KMS-11 (cell line): ENCODE data around the gene NR4A3.
A peak's percentile ranks its signal among the peaks of the same experiment; 100 is the strongest.

Experiments
- H2AFZ ChIP-seq: fragments of 200-600 bp; sonication (generic); 2 replicates; pipeline ENCODE4 v1.6.1; 2016; ENCODE audit warnings: antibody characterized with exemption, mixed run types, low read depth
- H3K27ac ChIP-seq: fragments of 200-600 bp; sonication (generic); 2 replicates; pipeline ENCODE4 v1.6.1; 2016; ENCODE audit warnings: mild to moderate bottlenecking, mixed run types
- H3K27me3 ChIP-seq: fragments of 200-600 bp; sonication (generic); 2 replicates; pipeline ENCODE4 v1.6.1; 2017; ENCODE audit warnings: mild to moderate bottlenecking, low read depth, mixed run types, moderate library complexity; ENCODE audit not compliant: insufficient read depth
- H3K36me3 ChIP-seq: fragments of 200-600 bp; sonication (generic); 2 replicates; pipeline ENCODE4 v1.6.1; 2017; ENCODE audit warnings: mild to moderate bottlenecking, mixed run types; ENCODE audit not compliant: insufficient read depth
- H3K4me1 ChIP-seq: fragments of 200-600 bp; sonication (generic); 2 replicates; pipeline ENCODE4 v1.6.1; 2016; ENCODE audit warnings: mild to moderate bottlenecking, low read depth, mixed run types; ENCODE audit not compliant: poor library complexity, severe bottlenecking
- H3K4me2 ChIP-seq: fragments of 200-600 bp; sonication (generic); 2 replicates; pipeline ENCODE4 v1.7.0; 2016; ENCODE audit warnings: mild to moderate bottlenecking, mixed run types
- H3K4me3 ChIP-seq: fragments of 200-600 bp; sonication (generic); IDR thresholded peaks from 2 replicates; pipeline ENCODE4 v1.6.1; 2017; ENCODE audit warnings: low read depth, low read length, mixed read lengths; ENCODE audit not compliant: insufficient read depth
- H3K79me2 ChIP-seq: fragments of 200-600 bp; sonication (generic); 2 replicates; pipeline ENCODE4 v1.6.1; 2016; ENCODE audit warnings: low read depth, mixed run types; ENCODE audit not compliant: insufficient read depth
- H3K9ac ChIP-seq: fragments of 200-600 bp; sonication (generic); 2 replicates; pipeline ENCODE4 v1.6.1; 2016; ENCODE audit warnings: mild to moderate bottlenecking, mixed run types
- H4K20me1 ChIP-seq: fragments of 200-600 bp; sonication (generic); 2 replicates; pipeline ENCODE4 v1.6.1; 2016; ENCODE audit warnings: mild to moderate bottlenecking, mixed run types; ENCODE audit not compliant: insufficient read depth
- TF ChIP-seq, protein P1 (sequence below): fragments of 200-600 bp; sonication (generic); conservative IDR thresholded peaks from 2 replicates; pipeline ENCODE4 v1.6.1; 2017; ENCODE audit warnings: low read depth, mild to moderate bottlenecking, antibody characterized with exemption, low read length, moderate library complexity, mixed read lengths

NR4A3 gene

DNA sequence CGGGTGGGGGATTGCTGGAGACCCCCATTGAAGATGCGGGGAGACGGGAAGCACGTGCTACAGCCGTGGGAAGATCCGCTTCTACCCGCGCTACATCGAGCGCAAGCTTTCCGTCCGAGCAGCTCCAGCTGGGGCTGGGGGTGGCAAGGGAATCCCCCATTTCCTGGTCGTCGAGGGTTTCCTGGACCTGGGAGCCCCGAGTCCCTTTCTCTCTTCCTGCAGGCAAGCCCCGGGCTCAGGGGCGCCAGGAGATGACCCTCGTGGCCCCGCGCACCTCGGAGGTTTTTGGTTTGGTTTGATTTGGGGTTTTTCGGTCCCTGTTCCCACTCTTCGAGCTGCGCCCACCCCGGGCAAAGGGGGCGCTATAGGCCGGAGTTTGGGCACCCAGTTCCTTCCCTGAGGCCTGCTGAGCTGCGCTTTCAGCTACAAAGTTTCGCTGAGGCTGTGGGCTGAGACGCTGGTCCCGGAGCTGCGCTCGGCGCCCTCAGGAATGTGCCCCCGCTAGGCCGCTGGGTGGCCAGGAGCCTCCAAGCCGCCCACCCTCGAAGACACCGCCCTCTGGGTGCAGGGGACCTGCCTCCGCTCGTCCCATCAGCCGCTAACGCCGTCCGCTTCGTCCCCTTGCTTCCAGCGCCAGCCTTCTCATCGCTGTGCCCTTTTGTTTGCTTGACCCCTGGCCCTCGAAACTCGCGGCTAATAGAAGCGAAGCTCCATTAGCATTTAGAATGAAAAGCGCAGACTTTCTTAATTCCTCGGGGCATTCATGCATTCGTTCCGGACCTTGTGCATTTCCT is 2.9 kb downstream of the NR4A3 start:
- Histone ChIP-seq H3K27ac (no peak overlapping the region), H3K4me3 (no peak overlapping the region), H3K79me2 (no peaks in the 10 kb centered on the region), H3K36me3 (no peaks in the 10 kb centered on the region), H3K9ac (no peak overlapping the region), H4K20me1 (no peaks in the 10 kb centered on the region), H3K4me1 (peaks cover 3% of the 10 kb centered on the region), H2AFZ (peak overlapping the region; percentile 95), H3K27me3 (peaks cover 24% of the 10 kb centered on the region), H3K4me2 (peak overlapping the region; percentile 97)
- TF ChIP-seq, protein P1, sequence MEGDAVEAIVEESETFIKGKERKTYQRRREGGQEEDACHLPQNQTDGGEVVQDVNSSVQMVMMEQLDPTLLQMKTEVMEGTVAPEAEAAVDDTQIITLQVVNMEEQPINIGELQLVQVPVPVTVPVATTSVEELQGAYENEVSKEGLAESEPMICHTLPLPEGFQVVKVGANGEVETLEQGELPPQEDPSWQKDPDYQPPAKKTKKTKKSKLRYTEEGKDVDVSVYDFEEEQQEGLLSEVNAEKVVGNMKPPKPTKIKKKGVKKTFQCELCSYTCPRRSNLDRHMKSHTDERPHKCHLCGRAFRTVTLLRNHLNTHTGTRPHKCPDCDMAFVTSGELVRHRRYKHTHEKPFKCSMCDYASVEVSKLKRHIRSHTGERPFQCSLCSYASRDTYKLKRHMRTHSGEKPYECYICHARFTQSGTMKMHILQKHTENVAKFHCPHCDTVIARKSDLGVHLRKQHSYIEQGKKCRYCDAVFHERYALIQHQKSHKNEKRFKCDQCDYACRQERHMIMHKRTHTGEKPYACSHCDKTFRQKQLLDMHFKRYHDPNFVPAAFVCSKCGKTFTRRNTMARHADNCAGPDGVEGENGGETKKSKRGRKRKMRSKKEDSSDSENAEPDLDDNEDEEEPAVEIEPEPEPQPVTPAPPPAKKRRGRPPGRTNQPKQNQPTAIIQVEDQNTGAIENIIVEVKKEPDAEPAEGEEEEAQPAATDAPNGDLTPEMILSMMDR: peak; percentile 59; the same call in 1 of the 2 replicates

DNA sequence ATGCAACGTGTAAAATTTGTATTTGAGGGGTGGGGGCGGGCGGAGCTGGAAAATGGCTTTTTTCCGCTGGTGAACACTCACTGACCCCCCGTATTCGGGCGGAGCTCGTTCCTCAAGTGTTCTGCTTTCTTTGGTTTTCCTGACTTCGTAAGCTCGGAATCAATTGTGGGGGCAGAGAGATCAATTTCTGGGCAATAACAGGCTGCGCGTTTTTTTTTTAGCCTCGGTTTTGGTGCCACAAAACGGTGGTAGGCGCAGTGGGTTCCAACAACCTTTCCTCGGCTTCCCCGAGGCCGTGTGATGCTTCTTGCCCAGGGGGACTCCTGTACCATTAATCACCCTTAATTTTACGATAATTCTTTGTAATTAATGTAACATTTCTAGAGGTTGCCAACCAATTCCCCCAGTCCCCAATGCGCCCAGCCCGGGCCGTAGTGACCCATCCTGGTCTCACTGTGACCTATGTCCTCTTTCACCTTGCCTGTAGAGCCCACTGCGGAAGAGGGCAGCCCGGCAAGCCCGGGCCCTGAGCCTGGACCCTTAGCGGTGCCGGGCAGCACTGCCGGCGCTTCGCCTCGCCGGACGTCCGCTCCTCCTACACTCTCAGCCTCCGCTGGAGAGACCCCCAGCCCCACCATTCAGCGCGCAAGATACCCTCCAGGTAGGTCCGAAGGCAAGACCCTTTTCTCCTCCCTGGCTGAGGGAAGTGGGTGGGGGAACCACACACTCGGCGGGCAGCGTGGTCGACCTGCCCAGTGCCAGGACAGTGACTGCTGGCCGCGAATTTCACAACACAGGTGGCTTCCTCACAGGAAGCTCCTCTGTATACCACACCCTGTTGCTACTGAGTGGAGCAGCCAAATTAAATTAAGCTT is 3.7 kb downstream of the NR4A3 start:
- no peak overlapping the region for H3K27ac ChIP-seq
- no peak overlapping the region for H3K4me3 ChIP-seq
- H3K4me2 ChIP-seq: peak overlapping the region; percentile 97; the same call in 1 of the 2 replicates
- peaks cover 24% of the 10 kb centered on the region for H3K27me3 ChIP-seq
- H2AFZ ChIP-seq: no peak overlapping the region
- peaks cover 3% of the 10 kb centered on the region for H3K4me1 ChIP-seq
- H3K36me3 ChIP-seq: no peaks in the 10 kb centered on the region
- H4K20me1 ChIP-seq: no peaks in the 10 kb centered on the region
- TF ChIP-seq, protein P1: no peak
- H3K79me2 ChIP-seq: no peaks in the 10 kb centered on the region
- H3K9ac ChIP-seq: no peak overlapping the region

DNA sequence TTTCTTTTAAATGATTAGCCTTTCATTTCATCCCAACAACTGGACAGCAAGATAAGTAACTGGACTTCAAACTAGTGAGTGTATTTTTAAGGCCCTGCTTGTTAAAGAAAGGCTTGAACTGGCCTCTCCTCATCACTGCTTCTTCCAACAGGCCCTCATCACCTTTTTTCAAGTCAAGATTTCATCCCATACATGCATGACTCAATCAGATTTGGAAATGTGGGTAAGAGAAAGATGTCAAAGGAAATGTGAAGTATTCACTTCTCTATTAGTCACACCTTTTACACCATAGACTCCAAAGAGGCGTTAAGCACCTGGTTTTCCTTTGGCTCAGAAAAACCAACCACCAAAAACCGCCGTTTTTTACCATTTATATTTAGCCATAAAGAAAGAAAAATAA is 4.9 kb downstream of the NR4A3 start:
- peaks cover 24% of the 10 kb centered on the region for H3K27me3 ChIP-seq
- H3K36me3 ChIP-seq: no peaks in the 10 kb centered on the region
- no peaks in the 10 kb centered on the region for H4K20me1 ChIP-seq
- no peak overlapping the region for H2AFZ ChIP-seq
- no peak overlapping the region for H3K4me2 ChIP-seq
- no peaks in the 10 kb centered on the region for H3K79me2 ChIP-seq
- H3K4me3 ChIP-seq: no peak overlapping the region
- H3K4me1 ChIP-seq: peaks cover 3% of the 10 kb centered on the region
- no peak overlapping the region for H3K9ac ChIP-seq
- TF ChIP-seq, protein P1: no peak
- H3K27ac ChIP-seq: no peak overlapping the region

DNA sequence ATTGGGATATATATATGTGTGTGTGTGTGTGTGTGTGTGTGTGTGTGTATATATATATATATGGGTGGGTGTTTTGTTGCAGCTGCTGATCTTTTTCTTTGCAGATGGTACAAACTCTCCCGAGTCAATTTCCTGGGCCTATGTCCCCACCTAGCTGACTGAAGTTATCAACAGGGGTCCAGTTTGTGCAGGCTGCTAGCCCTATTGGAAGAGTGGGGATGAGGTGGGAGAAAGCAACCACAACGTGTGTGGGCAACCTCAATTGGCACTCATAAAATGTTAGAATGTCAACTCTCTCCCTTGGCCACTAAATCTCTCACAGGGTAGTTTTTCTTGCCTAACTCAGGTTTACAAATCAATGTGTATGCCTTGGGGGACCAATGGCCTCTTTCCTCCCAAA is 5.6 kb downstream of the NR4A3 start:
- Histone ChIP-seq H4K20me1 (no peaks in the 10 kb centered on the region), H3K4me2 (no peak overlapping the region), H3K9ac (no peak overlapping the region), H3K4me1 (peaks cover 3% of the 10 kb centered on the region), H3K79me2 (no peaks in the 10 kb centered on the region), H2AFZ (no peak overlapping the region), H3K27me3 (peaks cover 24% of the 10 kb centered on the region), H3K36me3 (no peaks in the 10 kb centered on the region), H3K4me3 (no peak overlapping the region), H3K27ac (no peak overlapping the region)
- TF ChIP-seq, protein P1: no peak
